GM12875 (cell line): Measurements from ENCODE around the gene LGR4.

ENCODE experiments used
- H3K4me3 ChIP-seq: one replicate; pipeline ENCODE4 v1.5.1; 2011; ENCODE audit warnings: low read depth, low read length, control low read depth
- CTCF ChIP-seq: IDR thresholded peaks from 2 replicates; pipeline ENCODE4 v1.5.1; 2011; ENCODE audit warnings: low read depth, mild to moderate bottlenecking, control low read depth, inconsistent platforms, low read length, moderate library complexity, borderline replicate concordance; ENCODE audit not compliant: insufficient read depth

Gene LGR4

GRCh38 chr11:27427183-27427980 is 45.2 kb downstream of the LGR4 start:
- no peak overlapping the region for H3K4me3 ChIP-seq
- no peak for TF ChIP-seq CTCF

- H3K4me3 ChIP-seq = no peak overlapping the region
- TF ChIP-seq CTCF = no peak
These were observed 46.8 kb downstream of the LGR4 start for GRCh38 chr11:27425814-27426213.

GRCh38 chr11:27423125-27423524 is 49.5 kb downstream of the LGR4 start:
- TF ChIP-seq CTCF = no peak
- no peak overlapping the region for H3K4me3 ChIP-seq

- TF ChIP-seq CTCF = no peak
- H3K4me3 ChIP-seq = no peak overlapping the region
These were observed 50.6 kb downstream of the LGR4 start for GRCh38 chr11:27421819-27422494.

- TF ChIP-seq CTCF = no peak
- H3K4me3 ChIP-seq = no peak overlapping the region
These were observed 51.6 kb downstream of the LGR4 start for GRCh38 chr11:27420722-27421572.

GRCh38 chr11:27420217-27420616 is 52.4 kb downstream of the LGR4 start:
- H3K4me3 ChIP-seq = no peak overlapping the region
- TF ChIP-seq CTCF = no peak
